HG03045 (cell line): ENCODE results near the gene OR13C8.

Experiments
- ATAC-seq: cut with Tn5 transposase; IDR thresholded peaks from one replicate; pipeline ENCODE4 v1.9.1; 2021; ENCODE audit warnings: mild to moderate bottlenecking, moderate library complexity; ENCODE audit not compliant: unreplicated experiment

OR13C8 gene

GRCh38 chr9:104608336-104608735, 39.4 kb downstream of the OR13C8 start:
- no peak for ATAC-seq

- ATAC-seq: no peak
These were observed 42.2 kb downstream of the OR13C8 start for GRCh38 chr9:104611213-104611612.

- no peak for ATAC-seq
These were observed 48.5 kb downstream of the OR13C8 start for GRCh38 chr9:104617418-104617817.

DNA sequence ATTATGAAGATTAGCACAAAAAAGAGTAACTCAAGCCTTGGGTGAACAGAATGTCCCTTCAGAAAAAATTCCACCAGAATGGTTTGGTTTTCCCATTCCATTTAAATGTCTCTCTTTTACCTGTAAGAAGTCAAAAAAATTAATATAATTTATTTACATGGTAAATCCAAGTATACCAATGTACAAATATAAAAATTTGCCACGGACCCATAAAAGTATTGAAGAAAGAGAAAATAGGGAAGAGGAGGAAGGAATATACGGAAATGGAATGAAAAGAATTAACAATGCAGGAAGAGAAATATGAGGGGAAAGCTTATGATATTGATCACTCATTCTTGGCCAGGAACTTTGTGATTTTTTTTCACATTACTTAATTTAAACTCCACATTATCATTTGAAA, 49.1 kb downstream of the OR13C8 start, which contains the start of gene OR13C9:
Gene OR13C9, minus strand, starts transcription at position 101 of the 400 bp plus-strand sequence. Its CDS starts 0 bp downstream, at position 101.
- no peak for ATAC-seq
